Activated T-cell treated with anti-CD3 and anti-CD28 coated beads, Interleukin-2, amount 50 U/mL, for 48 hours (primary cell): ENCODE results near the gene ST7L.

Experiments used
- DNase-seq, 2 experiments: peaks; one replicate each; pipeline ENCODE4 v3.0.0-alpha.2; 2020

The ST7L gene

DNA sequence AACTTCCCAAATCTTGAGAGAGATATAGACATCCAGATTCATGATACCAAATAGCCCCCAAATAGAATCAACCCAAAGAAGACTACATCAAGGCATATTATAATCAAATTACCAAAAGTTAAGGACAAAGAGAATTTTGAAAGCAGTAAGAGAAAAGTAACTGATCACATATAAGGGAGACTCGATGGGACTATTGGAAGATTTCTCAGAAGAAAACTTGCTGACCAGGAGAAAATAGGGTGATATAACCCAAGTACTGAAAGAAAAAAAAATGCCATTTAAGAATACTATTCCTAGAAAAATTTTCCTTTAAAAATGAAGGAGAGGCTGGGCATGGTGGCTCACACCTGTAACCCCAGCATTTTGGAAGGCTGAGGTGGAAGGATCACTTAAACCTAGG is 140.6 kb downstream of the ST7L start:
- DNase-seq: no peak

DNA sequence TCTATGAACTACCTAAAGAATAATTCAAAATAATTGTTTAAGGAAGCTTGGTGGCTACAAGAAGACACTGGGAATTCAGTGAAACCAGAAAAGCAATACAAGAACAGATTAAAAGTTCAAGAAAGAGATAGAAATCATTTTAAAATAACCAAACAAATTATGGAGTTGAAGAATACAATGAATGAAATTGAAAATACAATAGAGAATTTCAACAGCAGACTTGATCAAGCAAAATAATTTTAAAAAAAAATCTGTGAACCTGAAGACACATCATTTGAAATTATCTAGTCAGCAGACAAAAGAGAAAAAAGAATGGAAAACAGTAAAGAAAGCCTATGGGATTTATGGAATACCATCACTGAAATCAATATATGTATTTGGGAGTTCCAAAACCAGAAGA is 141.4 kb downstream of the ST7L start:
- DNase-seq: no peak
